Progenitor cell of endocrine pancreas (in vitro differentiated cells): ENCODE measurements around the gene SRP54. TPM values are rescaled to one million over a fixed set of nuclear protein-coding genes. Genes with fewer than 3 reads are reported as not detected.

ENCODE experiments used
- DNase-seq: peaks from one replicate; pipeline ENCODE4 v3.0.0; 2021; ENCODE audit warnings: low spot score; ENCODE audit not compliant: unreplicated experiment
- H3K27ac Mint-ChIP-seq: 2 replicates; pipeline ENCODE4 v1.8.0; 2021; ENCODE audit warnings: mild to moderate bottlenecking, moderate library complexity, mixed read lengths
- H3K27me3 Mint-ChIP-seq: 2 replicates; pipeline ENCODE4 v1.8.0; 2021; ENCODE audit warnings: mixed read lengths
- H3K36me3 Mint-ChIP-seq: 2 replicates; pipeline ENCODE4 v1.8.0; 2022; ENCODE audit warnings: mixed read lengths; ENCODE audit not compliant: insufficient read depth
- H3K4me1 Mint-ChIP-seq: 2 replicates; pipeline ENCODE4 v1.8.0; 2021; ENCODE audit warnings: low read depth, mixed read lengths
- H3K4me3 Mint-ChIP-seq: 2 replicates; pipeline ENCODE4 v1.8.0; 2021; ENCODE audit warnings: low read depth, mild to moderate bottlenecking, moderate library complexity, mixed read lengths
- H3K9me3 Mint-ChIP-seq: 2 replicates; pipeline ENCODE4 v1.8.0; 2021; ENCODE audit warnings: low read depth, mixed read lengths
- total RNA-seq: library from RNA; stranded (reverse); gene quantifications from 2 replicates; pipeline ENCODE4 v1.2.1, GENCODE V29; 2021
- TF ChIP-seq, protein P1 (sequence below): fragments of 200-600 bp; sonication (generic); IDR thresholded peaks from one replicate; pipeline ENCODE4 v1.5.0; 2021; ENCODE audit warnings: antibody characterized with exemption, mild to moderate bottlenecking; ENCODE audit not compliant: unreplicated experiment

Gene SRP54
- total RNA-seq, 1 donor from 2014 or later, result 62.0 TPM

DNA sequence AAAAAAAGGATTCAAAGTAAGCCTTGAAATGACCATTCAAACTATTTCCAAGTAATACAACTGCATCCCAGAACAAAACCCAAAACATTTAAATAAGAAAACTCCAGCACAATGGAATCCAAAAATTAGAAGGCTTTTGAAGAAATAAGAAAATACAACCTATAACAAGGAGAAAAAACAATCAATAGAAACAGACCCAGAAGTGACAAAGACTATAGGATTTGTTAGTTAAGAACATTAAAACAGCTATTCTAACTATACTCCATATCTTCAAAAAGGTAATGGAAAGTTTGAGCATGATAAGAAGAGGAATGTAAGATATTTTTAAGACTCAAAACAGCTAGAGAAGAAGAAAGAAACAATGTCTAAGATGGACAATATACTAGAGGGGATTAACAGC, 39.3 kb upstream of the SRP54 start:
- peaks cover 18% of the 10 kb centered on the region for H3K9me3 Mint-ChIP-seq
- H3K36me3 Mint-ChIP-seq, result peaks cover 13% of the 10 kb centered on the region
- no peak overlapping the region for H3K27ac Mint-ChIP-seq
- TF ChIP-seq, protein P1, sequence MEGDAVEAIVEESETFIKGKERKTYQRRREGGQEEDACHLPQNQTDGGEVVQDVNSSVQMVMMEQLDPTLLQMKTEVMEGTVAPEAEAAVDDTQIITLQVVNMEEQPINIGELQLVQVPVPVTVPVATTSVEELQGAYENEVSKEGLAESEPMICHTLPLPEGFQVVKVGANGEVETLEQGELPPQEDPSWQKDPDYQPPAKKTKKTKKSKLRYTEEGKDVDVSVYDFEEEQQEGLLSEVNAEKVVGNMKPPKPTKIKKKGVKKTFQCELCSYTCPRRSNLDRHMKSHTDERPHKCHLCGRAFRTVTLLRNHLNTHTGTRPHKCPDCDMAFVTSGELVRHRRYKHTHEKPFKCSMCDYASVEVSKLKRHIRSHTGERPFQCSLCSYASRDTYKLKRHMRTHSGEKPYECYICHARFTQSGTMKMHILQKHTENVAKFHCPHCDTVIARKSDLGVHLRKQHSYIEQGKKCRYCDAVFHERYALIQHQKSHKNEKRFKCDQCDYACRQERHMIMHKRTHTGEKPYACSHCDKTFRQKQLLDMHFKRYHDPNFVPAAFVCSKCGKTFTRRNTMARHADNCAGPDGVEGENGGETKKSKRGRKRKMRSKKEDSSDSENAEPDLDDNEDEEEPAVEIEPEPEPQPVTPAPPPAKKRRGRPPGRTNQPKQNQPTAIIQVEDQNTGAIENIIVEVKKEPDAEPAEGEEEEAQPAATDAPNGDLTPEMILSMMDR, result no peak
- H3K4me3 Mint-ChIP-seq, result no peak overlapping the region
- no peaks in the 10 kb centered on the region for H3K4me1 Mint-ChIP-seq
- no peak for DNase-seq
- H3K27me3 Mint-ChIP-seq, result no peaks in the 10 kb centered on the region

DNA sequence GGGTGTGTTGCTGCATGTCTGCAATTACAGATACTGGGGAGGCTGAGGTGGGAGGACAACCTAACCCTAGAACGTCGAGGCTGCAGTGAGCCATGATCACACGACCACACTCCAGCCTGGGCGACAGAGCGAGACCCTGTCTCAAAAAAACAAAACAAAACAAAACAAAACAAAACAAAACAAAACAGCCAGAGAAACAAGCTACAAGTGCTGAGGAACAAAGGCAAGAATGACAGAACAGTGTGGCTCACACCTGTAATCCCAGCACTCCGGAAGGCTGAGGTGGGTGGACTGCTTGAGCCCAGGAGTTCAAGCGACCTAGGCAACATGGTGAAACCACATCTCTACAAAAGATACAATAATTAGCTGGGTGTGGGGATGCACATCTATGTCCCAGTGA, 38.0 kb upstream of the SRP54 start:
- no peaks in the 10 kb centered on the region for H3K4me1 Mint-ChIP-seq
- H3K4me3 Mint-ChIP-seq, result no peak overlapping the region
- no peak overlapping the region for H3K27ac Mint-ChIP-seq
- no peak for DNase-seq
- TF ChIP-seq, protein P1, result no peak
- H3K36me3 Mint-ChIP-seq, result peaks cover 13% of the 10 kb centered on the region
- peaks cover 18% of the 10 kb centered on the region for H3K9me3 Mint-ChIP-seq
- H3K27me3 Mint-ChIP-seq, result no peaks in the 10 kb centered on the region

DNA sequence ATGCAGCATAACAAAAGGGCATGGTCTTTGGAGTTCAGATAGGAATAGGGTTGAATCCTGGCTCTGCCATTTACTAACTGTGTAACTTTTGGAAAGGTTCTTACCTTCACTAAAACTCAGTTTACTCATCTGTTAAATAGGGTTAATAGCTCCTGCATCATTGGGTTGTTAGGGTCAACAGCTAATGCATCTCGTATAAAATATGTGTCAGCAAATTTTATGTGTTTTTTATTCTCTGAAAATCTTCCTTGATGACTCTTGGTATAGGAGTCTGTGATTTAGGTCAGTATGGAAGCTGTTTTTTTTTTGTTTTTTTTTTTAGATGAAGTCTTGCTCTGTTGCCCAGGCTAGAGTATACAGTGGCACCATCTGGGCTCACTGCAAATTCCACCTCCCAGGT, 36.1 kb upstream of the SRP54 start:
- H3K36me3 Mint-ChIP-seq, result peaks cover 13% of the 10 kb centered on the region
- H3K27me3 Mint-ChIP-seq, result no peaks in the 10 kb centered on the region
- H3K27ac Mint-ChIP-seq, result no peak overlapping the region
- TF ChIP-seq, protein P1, result no peak
- DNase-seq, result no peak
- no peaks in the 10 kb centered on the region for H3K4me1 Mint-ChIP-seq
- H3K9me3 Mint-ChIP-seq, result peaks cover 18% of the 10 kb centered on the region
- H3K4me3 Mint-ChIP-seq, result no peak overlapping the region

DNA sequence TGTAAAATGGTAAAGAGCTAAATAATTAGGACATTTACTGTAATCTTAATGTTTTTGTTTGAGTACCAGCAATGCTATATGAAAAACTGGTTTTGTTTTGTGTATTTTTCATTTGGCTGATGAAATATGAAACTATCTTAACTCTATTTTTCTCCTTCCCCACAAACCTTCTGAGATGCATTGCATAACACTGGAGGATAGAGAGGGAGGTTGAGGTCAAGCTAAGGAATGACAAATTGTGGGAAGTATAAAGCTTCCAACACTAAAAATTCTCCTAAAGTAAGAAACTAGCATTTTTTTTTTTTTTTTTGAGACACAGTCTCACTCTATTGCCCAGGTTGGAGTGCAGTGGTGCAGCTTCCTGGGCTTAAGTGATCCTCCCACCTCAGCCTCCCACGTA, 31.5 kb upstream of the SRP54 start:
- Mint-ChIP-seq H3K4me1 (no peaks in the 10 kb centered on the region), H3K27me3 (no peaks in the 10 kb centered on the region), H3K9me3 (no peaks in the 10 kb centered on the region), H3K27ac (no peak overlapping the region), H3K36me3 (peaks cover 6% of the 10 kb centered on the region), H3K4me3 (no peak overlapping the region)
- TF ChIP-seq, protein P1, result no peak
- no peak for DNase-seq

DNA sequence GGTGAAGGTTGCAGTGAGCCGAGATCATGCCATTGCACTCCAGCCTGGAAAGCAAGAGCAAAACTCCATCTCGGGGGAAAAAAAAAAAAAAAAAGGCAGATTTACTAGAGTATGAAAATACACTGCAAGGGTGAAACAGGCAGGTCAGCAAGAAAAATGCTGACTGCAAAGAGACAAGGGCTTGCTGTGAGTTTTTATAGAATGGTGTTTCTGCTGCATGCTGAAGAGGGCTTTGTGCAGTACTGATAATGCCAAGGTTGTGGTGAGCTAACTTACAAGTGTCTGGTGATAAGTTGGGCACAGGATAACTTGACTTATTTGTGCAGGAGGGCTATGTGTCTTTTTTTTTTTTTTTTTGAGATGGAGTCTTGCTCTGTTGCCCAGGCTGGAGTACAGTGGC, 25.9 kb upstream of the SRP54 start:
- Mint-ChIP-seq H3K36me3 (peaks cover 19% of the 10 kb centered on the region), H3K27ac (no peak overlapping the region), H3K4me1 (peaks cover 11% of the 10 kb centered on the region), H3K9me3 (peaks cover 4% of the 10 kb centered on the region), H3K4me3 (no peak overlapping the region), H3K27me3 (no peaks in the 10 kb centered on the region)
- TF ChIP-seq, protein P1, result no peak
- no peak for DNase-seq
